ENCODE data around the gene KNCN.

The KNCN gene

DNA sequence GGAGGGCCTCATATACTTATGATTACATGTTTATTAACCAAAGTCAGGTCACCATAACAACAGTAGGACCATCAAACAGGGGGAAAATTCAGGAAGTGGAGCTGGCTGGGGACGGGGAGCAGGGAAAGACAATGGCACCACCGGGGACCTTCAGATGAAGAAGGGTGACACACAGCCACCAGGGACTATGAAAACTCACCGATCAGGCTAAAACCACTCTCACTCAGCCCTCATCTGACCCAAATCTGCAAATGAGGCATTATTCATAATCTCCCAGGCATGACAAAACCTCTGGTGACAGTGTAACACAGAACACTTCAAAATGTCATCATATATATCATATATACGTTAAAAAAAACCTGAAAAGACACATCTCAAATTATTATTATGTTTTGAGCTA lies 41.4 kb upstream of the KNCN start:
- TF ChIP-seq, protein P1, sequence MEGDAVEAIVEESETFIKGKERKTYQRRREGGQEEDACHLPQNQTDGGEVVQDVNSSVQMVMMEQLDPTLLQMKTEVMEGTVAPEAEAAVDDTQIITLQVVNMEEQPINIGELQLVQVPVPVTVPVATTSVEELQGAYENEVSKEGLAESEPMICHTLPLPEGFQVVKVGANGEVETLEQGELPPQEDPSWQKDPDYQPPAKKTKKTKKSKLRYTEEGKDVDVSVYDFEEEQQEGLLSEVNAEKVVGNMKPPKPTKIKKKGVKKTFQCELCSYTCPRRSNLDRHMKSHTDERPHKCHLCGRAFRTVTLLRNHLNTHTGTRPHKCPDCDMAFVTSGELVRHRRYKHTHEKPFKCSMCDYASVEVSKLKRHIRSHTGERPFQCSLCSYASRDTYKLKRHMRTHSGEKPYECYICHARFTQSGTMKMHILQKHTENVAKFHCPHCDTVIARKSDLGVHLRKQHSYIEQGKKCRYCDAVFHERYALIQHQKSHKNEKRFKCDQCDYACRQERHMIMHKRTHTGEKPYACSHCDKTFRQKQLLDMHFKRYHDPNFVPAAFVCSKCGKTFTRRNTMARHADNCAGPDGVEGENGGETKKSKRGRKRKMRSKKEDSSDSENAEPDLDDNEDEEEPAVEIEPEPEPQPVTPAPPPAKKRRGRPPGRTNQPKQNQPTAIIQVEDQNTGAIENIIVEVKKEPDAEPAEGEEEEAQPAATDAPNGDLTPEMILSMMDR (conservative IDR thresholded peaks at IDR 0.05; ENCODE audit: low read depth, low read length), result no peak
- no peak overlapping the region for H3K4me3 ChIP-seq (ENCODE audit: low read depth, low read length)

DNA sequence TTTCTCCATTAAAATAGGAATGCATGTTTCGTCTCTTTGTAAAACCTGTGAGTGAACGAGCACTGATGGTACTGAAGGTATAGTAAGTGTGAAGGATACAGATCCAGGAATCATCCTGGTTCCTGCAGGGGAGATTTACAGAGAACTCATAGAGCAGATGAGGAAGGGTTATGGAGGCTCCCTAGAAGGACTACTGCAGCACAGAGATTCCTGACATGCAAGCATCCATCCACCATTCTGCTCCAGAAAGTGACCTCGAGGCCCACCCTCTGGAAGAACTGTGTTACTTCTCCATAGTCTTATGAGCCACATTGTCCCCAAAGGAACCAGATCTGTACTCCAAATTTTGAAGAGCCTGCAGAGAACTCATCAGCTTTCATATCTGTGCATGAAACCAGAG lies 38.1 kb upstream of the KNCN start:
- TF ChIP-seq, protein P1 (conservative IDR thresholded peaks at IDR 0.05; ENCODE audit: low read depth, low read length), result no peak
- no peak overlapping the region for H3K4me3 ChIP-seq (ENCODE audit: low read depth, low read length)
- DNase-seq (ENCODE audit: low read depth), result no peak

More for the DNA sequence above, 41.4 kb upstream of the KNCN start:
- DNase-seq (ENCODE audit: low read depth), result no peak

DNA sequence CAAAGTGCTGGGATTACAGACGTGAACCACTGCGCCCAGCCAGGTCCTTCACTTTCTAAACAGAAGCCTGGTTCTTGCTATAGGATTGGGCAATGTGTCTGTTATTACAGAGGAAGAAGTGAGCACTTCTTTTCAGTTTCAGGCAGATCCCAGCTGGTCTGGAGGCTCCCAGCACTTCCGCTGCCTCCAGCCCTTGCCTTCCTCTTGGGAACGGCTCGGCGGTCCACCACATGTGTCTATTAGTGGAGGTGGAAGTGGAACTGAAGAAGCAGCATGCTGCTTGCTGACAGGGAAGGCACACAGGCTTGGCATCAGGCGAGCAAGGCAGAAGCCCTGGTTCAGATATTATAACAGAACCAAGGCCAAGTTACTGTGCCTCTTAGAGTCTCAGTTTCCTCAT lies 35.6 kb upstream of the KNCN start:
- DNase-seq (ENCODE audit: low read depth), result no peak
- no peak overlapping the region for H3K4me3 ChIP-seq (ENCODE audit: low read depth, low read length)
- TF ChIP-seq, protein P1 (conservative IDR thresholded peaks at IDR 0.05; ENCODE audit: low read depth, low read length), result no peak

DNA sequence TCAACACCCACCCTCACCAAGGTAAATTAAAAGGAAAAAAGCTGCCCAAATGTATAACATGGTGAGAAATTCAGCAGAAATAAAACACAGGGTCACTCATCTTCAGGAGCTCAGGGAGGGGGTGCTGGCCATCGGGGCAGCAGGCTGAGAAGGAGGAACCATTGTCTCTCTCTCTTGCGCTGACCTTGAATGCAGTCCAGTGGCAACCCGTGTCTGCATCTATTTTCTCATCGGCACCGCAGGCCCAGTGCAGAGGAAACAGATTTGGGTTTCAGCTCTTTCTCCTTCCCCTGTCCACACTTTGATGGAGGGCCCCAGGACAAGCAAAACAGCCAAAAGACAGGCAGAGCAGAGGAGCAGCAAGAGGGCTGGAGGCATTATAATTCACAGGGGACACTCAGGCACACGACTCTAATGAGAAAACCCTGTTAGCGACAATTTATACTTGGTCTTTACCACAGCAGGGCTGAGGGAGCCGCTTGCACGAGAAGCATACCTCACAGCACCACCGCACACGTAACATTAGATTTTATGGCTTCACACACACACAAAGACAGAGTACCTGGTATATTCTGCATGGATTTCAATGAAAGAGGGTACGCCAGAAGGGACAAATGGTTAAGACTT lies 34.0 kb upstream of the KNCN start:
- TF ChIP-seq, protein P1 (conservative IDR thresholded peaks at IDR 0.05; ENCODE audit: low read depth, low read length), result no peak
- DNase-seq (ENCODE audit: low read depth), result no peak
- H3K4me3 ChIP-seq (ENCODE audit: low read depth, low read length), result no peak overlapping the region

DNA sequence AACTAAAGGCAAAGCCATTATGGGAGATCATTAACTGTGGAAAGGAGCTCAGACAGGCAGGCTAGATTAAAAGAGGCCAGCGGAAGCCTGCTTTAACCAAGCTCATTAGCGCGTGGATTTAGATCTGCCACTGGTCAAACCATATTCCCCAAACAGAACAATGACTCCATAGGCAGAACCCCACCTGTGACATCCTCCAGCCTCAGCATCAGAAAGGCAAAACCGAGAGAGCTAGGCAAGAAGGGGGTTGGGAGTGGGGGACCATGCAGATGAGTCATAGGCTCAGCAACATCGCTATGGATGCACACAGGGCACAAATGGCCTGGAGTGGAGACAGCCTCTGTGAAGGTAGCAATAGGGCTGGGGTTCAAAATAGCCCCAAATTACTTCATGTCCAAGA lies 32.0 kb upstream of the KNCN start:
- H3K4me3 ChIP-seq (ENCODE audit: low read depth, low read length), result no peak overlapping the region
- TF ChIP-seq, protein P1 (conservative IDR thresholded peaks at IDR 0.05; ENCODE audit: low read depth, low read length), result no peak
- DNase-seq (ENCODE audit: low read depth), result no peak

DNA sequence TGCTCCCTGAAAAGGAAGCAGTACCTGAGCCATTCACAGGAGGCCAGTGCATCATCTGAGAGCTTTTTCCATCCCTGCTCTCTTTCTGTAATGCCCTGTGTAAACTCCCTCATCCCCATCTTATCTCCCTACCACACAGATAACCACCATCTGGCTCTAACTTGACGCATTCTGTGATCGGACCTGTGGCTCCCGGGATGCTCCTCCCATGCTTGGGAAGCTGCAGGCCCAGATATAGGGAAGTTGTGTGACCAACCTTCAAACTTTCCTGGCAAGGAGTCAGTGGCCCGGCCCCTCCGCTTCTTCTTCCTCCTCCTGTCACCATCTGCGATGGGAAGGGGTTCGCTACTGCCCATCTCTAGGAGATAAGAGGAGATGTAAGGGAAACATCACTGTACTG lies 31.5 kb upstream of the KNCN start:
- TF ChIP-seq, protein P1 (conservative IDR thresholded peaks at IDR 0.05; ENCODE audit: low read depth, low read length), result no peak
- no peak overlapping the region for H3K4me3 ChIP-seq (ENCODE audit: low read depth, low read length)
- DNase-seq (ENCODE audit: low read depth), result no peak

DNA sequence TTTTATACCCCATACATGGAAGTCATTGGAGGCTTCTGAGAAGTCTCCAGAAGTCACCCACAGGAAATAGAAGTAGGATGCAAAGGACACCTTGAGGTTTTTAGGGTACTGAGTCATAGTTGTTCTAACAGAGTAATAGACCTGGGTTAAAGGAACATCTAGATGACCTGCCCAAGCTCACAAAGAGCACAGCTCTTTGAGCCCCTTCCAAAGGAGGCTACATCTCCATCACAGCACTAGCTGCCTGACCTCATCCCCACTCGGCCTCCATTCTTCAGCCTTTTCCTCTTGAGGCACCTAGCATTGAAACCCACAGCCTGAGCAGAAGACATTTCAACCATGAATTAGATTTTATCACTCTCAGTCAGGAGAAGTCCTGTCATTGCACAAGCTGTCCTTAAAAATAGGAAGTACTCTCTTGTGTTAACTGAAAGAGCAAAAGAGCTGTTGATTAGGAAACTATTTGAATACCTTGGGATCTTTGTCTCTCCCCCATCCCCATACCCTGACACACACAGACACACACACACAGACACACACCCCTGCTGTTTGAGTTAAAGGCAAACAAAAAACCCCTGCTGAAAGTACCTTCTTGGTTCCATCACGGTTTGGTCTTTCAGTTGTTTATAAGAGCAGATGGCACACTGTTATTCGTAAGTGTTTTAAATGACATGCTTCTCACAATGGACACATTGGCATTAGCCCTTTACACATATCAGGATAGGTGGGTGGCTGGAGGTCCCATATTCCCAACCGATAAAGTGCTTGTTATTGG lies 30.4 kb upstream of the KNCN start:
- no peak overlapping the region for H3K4me3 ChIP-seq (ENCODE audit: low read depth, low read length)
- DNase-seq (ENCODE audit: low read depth), result no peak
- TF ChIP-seq, protein P1 (conservative IDR thresholded peaks at IDR 0.05; ENCODE audit: low read depth, low read length), result no peak
